ENCODE measurements around the gene BTC. TPM values are rescaled to one million over a fixed set of nuclear protein-coding genes. Genes with fewer than 3 reads are reported as not detected.

Gene BTC
- polyA plus RNA-seq, 1 donor (not counting 4 experiments of a cell fraction or from before 2014, with no cell fraction given) = 0.58 TPM

GRCh38 chr4:74796631-74797030 is 2.3 kb upstream of the BTC start:
- no peak overlapping the region for H3K4me2 ChIP-seq (ENCODE audit: control insufficient read depth, extremely low read depth, insufficient read depth, low read depth, low read length)
- FAIRE-seq (no peak), DNase-seq (ENCODE audit: low read depth, low spot score) (no peak)
- H2AFZ ChIP-seq (ENCODE audit: control insufficient read depth, low read length) = no peak overlapping the region
- dilution Hi-C loops (cut with MboI; ENCODE audit: extremely low pct_ligation_motif_present, low sequenced_read_pairs) = no loop called here
- TF ChIP-seq CTCF (optimal IDR thresholded peaks at IDR 0.05 in 1 of 3, IDR thresholded peaks at IDR 0.05 in 1 of 3, conservative IDR thresholded peaks at IDR 0.05 in 1 of 3; ENCODE audit: extremely low read depth in 1 of 3, insufficient read depth in 2 of 3, low read length in 3 of 3) (no peak), EZH2 (IDR thresholded peaks at IDR 0.05; ENCODE audit: low read length) (no peak)
- no peak overlapping the region for H3K9ac ChIP-seq (ENCODE audit: control insufficient read depth, extremely low read depth, insufficient read depth, low read length)
- H3K9me3 ChIP-seq (ENCODE audit: control insufficient read depth, low read depth, low read length) = no peaks in the 10 kb centered on the region
- H3K36me3 ChIP-seq (ENCODE audit: control insufficient read depth in 2 of 2, extremely low read depth in 1 of 2, insufficient read depth in 2 of 2, low read length in 2 of 2) = no peaks in the 10 kb centered on the region
- H3K27ac ChIP-seq (ENCODE audit: control insufficient read depth, insufficient read depth, low read length) = no peak overlapping the region
- H3K4me3 ChIP-seq (ENCODE audit: control insufficient read depth in 2 of 3, extremely low read depth in 1 of 3, insufficient read depth in 2 of 3, low read depth in 1 of 3, low read length in 3 of 3) = no peak overlapping the region
- H3K79me2 ChIP-seq (ENCODE audit: control insufficient read depth, insufficient read depth, low read length) = no peaks in the 10 kb centered on the region
- peaks cover 7% of the 10 kb centered on the region for H3K27me3 ChIP-seq (ENCODE audit: control insufficient read depth, extremely low read depth, insufficient read depth, low read length)
- no peaks in the 10 kb centered on the region for H4K20me1 ChIP-seq (ENCODE audit: control insufficient read depth, extremely low read depth, insufficient read depth, low read length)
- no peaks in the 10 kb centered on the region for H3K9me1 ChIP-seq (ENCODE audit: control insufficient read depth, extremely low read depth, insufficient read depth, low read length)
- peaks cover 7% of the 10 kb centered on the region for H3K4me1 ChIP-seq (ENCODE audit: control insufficient read depth, extremely low read depth, insufficient read depth, low read length)

GRCh38 chr4:74793757-74794381 is 454 bp downstream of the BTC start:
- Histone ChIP-seq H4K20me1 (ENCODE audit: control insufficient read depth, extremely low read depth, insufficient read depth, low read length) (no peaks in the 10 kb centered on the region), H3K27me3 (ENCODE audit: control insufficient read depth, extremely low read depth, insufficient read depth, low read length) (peaks cover 7% of the 10 kb centered on the region), H3K36me3 (ENCODE audit: control insufficient read depth in 2 of 2, extremely low read depth in 1 of 2, insufficient read depth in 2 of 2, low read length in 2 of 2) (no peaks in the 10 kb centered on the region), H3K4me3 (ENCODE audit: control insufficient read depth in 2 of 3, extremely low read depth in 1 of 3, insufficient read depth in 2 of 3, low read depth in 1 of 3, low read length in 3 of 3) (peak overlapping the region; percentile 48 to 81 (median 80)), H3K4me1 (ENCODE audit: control insufficient read depth, extremely low read depth, insufficient read depth, low read length) (peaks cover 7% of the 10 kb centered on the region), H2AFZ (ENCODE audit: control insufficient read depth, low read length) (peak overlapping the region; percentile 87), H3K9ac (ENCODE audit: control insufficient read depth, extremely low read depth, insufficient read depth, low read length) (peak overlapping the region; percentile 72), H3K9me3 (ENCODE audit: control insufficient read depth, low read depth, low read length) (no peaks in the 10 kb centered on the region), H3K27ac (ENCODE audit: control insufficient read depth, insufficient read depth, low read length) (no peak overlapping the region), H3K79me2 (ENCODE audit: control insufficient read depth, insufficient read depth, low read length) (no peaks in the 10 kb centered on the region), H3K4me2 (ENCODE audit: control insufficient read depth, extremely low read depth, insufficient read depth, low read depth, low read length) (peak overlapping the region; percentile 95), H3K9me1 (ENCODE audit: control insufficient read depth, extremely low read depth, insufficient read depth, low read length) (no peaks in the 10 kb centered on the region)
- FAIRE-seq = no peak
- TF ChIP-seq CTCF (optimal IDR thresholded peaks at IDR 0.05 in 1 of 3, IDR thresholded peaks at IDR 0.05 in 1 of 3, conservative IDR thresholded peaks at IDR 0.05 in 1 of 3; ENCODE audit: extremely low read depth in 1 of 3, insufficient read depth in 2 of 3, low read length in 3 of 3) (peak in 2 of 3 experiments; percentile 60 to 67), EZH2 (IDR thresholded peaks at IDR 0.05; ENCODE audit: low read length) (no peak)
- no peak for DNase-seq (ENCODE audit: low read depth, low spot score)
- dilution Hi-C loops (cut with MboI; ENCODE audit: extremely low pct_ligation_motif_present, low sequenced_read_pairs) = no loop called here

Measured in keratinocyte (primary cell).